Mesendoderm (in vitro differentiated cells): ENCODE measurements around the gene EIF4G1.

Source experiments
- DNase-seq: peaks from one replicate; pipeline ENCODE4 v3.0.0; 2013
- H2AK5ac ChIP-seq: 2 replicates; pipeline ENCODE4 v1.6.1; 2013; ENCODE audit warnings: low read length, inconsistent platforms
- H2BK120ac ChIP-seq: 2 replicates; pipeline ENCODE4 v1.6.1; 2013; ENCODE audit warnings: low read depth, mild to moderate bottlenecking, low read length, moderate library complexity, mixed read lengths
- H2BK15ac ChIP-seq: replicated peaks from 2 replicates; pipeline ENCODE4 v1.6.1; 2013; ENCODE audit warnings: low read depth, mild to moderate bottlenecking, moderate library complexity
- H2BK5ac ChIP-seq: 2 replicates; pipeline ENCODE4 v1.6.1; 2013; ENCODE audit warnings: low read length, inconsistent platforms
- H3K18ac ChIP-seq: 2 replicates; pipeline ENCODE4 v1.6.1; 2013; ENCODE audit warnings: mild to moderate bottlenecking, low read length, mixed read lengths
- H3K23ac ChIP-seq: one replicate; pipeline ENCODE4 v1.6.1; 2013; ENCODE audit warnings: low read length
- H3K27ac ChIP-seq: 2 replicates; pipeline ENCODE4 v1.5.1; 2013; ENCODE audit warnings: low read depth, mild to moderate bottlenecking, inconsistent platforms, low read length, moderate library complexity
- H3K27me3 ChIP-seq: 2 replicates; pipeline ENCODE4 v1.6.1; 2013; ENCODE audit warnings: low read length, control low read depth, mild to moderate bottlenecking, inconsistent platforms; ENCODE audit not compliant: insufficient read depth, poor library complexity
- H3K36me3 ChIP-seq: 2 replicates; pipeline ENCODE4 v1.6.1; 2013; ENCODE audit warnings: low read length, inconsistent platforms; ENCODE audit not compliant: control insufficient read depth, insufficient read depth
- H3K4ac ChIP-seq: one replicate; pipeline ENCODE4 v1.6.1; 2013; ENCODE audit warnings: low read depth, mild to moderate bottlenecking, low read length, moderate library complexity
- H3K4me1 ChIP-seq: 2 replicates; pipeline ENCODE4 v1.6.1; 2013; ENCODE audit warnings: low read depth, low read length, inconsistent platforms; ENCODE audit not compliant: control insufficient read depth
- H3K4me2 ChIP-seq: 2 replicates; pipeline ENCODE4 v1.6.1; 2013; ENCODE audit warnings: low read length
- H3K4me3 ChIP-seq: 2 replicates; pipeline ENCODE4 v1.5.1; 2013; ENCODE audit warnings: mild to moderate bottlenecking, low read length
- H3K56ac ChIP-seq: one replicate; pipeline ENCODE4 v1.6.1; 2013; ENCODE audit warnings: low read length
- H3K79me1 ChIP-seq: 2 replicates; pipeline ENCODE4 v1.6.1; 2013; ENCODE audit warnings: low read length, inconsistent platforms
- H3K79me2 ChIP-seq: 2 replicates; pipeline ENCODE4 v1.6.1; 2013; ENCODE audit warnings: mild to moderate bottlenecking, low read length; ENCODE audit not compliant: control insufficient read depth, insufficient read depth
- H3K9ac ChIP-seq: 2 replicates; pipeline ENCODE4 v1.6.1; 2013; ENCODE audit warnings: low read length, inconsistent platforms
- H4K5ac ChIP-seq: one replicate; pipeline ENCODE4 v1.6.1; 2013; ENCODE audit warnings: low read length
- H4K8ac ChIP-seq: one replicate; pipeline ENCODE4 v1.6.1; 2013; ENCODE audit warnings: low read depth, mild to moderate bottlenecking, control low read depth, low read length, moderate library complexity
- WGBS: extraction: QIAGEN DNeasy Blood & Tissue Kit; methylation state at CpG from one replicate; pipeline ENCODE4 v1.1.7; 2013; ENCODE audit warnings: low lambda C conversion rate, missing lambda C conversion rate; ENCODE audit not compliant: insufficient coverage; ENCODE audit errors: extremely low coverage; 5-methylcytosine and 5-hydroxymethylcytosine counted together

EIF4G1 gene

GRCh38 chr3:184372296-184372821 is 58.0 kb downstream of the EIF4G1 start:
- H3K79me1 ChIP-seq, result no peaks in the 10 kb centered on the region
- no peaks in the 10 kb centered on the region for H3K79me2 ChIP-seq
- no peak overlapping the region for H4K5ac ChIP-seq
- no peak overlapping the region for H3K9ac ChIP-seq
- H3K23ac ChIP-seq, result no peak overlapping the region
- H3K36me3 ChIP-seq, result peaks cover 5% of the 10 kb centered on the region
- H3K4me3 ChIP-seq, result no peak overlapping the region
- no CpG with 5 or more reads among the region's 8 CpGs for WGBS
- no peak overlapping the region for H3K4ac ChIP-seq
- no peak overlapping the region for H4K8ac ChIP-seq
- H2BK5ac ChIP-seq, result no peak overlapping the region
- H3K27me3 ChIP-seq, result no peaks in the 10 kb centered on the region
- H2AK5ac ChIP-seq, result no peak overlapping the region
- H2BK120ac ChIP-seq, result no peak overlapping the region
- H3K27ac ChIP-seq, result no peak overlapping the region
- H2BK15ac ChIP-seq, result no peak overlapping the region
- H3K18ac ChIP-seq, result no peak overlapping the region
- no peak for DNase-seq
- H3K4me2 ChIP-seq, result no peak overlapping the region
- peaks cover 3% of the 10 kb centered on the region for H3K4me1 ChIP-seq
- peak overlapping the region; percentile 34 for H3K56ac ChIP-seq

DNA sequence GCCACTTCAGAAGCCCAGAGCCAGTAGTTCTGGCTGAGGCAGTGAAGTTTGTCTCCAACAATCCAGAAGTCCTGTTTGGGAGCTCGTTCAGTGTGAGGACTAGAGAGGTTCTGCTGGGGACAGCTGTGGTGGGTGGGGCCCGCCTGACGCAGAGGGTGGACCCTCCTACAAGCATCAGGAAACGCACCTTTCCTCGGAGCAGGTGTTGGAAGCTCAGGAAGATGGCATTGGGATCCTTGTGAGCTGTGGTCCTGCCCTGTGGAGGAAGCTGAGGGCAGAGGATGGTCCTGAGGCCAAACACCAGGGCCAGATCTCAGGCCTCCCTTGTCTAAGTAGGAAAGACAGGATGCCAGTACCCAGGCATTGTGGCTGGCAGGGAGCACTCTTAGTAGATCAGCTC is 58.5 kb downstream of the EIF4G1 start:
- peaks cover 3% of the 10 kb centered on the region for H3K4me1 ChIP-seq
- no peak overlapping the region for H3K27ac ChIP-seq
- WGBS, result no CpG with 5 or more reads among the region's 5 CpGs
- H3K79me2 ChIP-seq, result no peaks in the 10 kb centered on the region
- H2AK5ac ChIP-seq, result no peak overlapping the region
- H4K8ac ChIP-seq, result no peak overlapping the region
- peaks cover 3% of the 10 kb centered on the region for H3K36me3 ChIP-seq
- no peaks in the 10 kb centered on the region for H3K79me1 ChIP-seq
- no peak overlapping the region for H3K18ac ChIP-seq
- H4K5ac ChIP-seq, result no peak overlapping the region
- H3K4ac ChIP-seq, result no peak overlapping the region
- H2BK15ac ChIP-seq, result no peak overlapping the region
- H3K56ac ChIP-seq, result no peak overlapping the region
- no peaks in the 10 kb centered on the region for H3K27me3 ChIP-seq
- no peak overlapping the region for H3K4me3 ChIP-seq
- DNase-seq, result no peak
- no peak overlapping the region for H3K9ac ChIP-seq
- no peak overlapping the region for H3K4me2 ChIP-seq
- H2BK5ac ChIP-seq, result no peak overlapping the region
- no peak overlapping the region for H2BK120ac ChIP-seq
- H3K23ac ChIP-seq, result no peak overlapping the region

GRCh38 chr3:184373422-184373821 is 59.0 kb downstream of the EIF4G1 start:
- Histone ChIP-seq H3K4ac (no peak overlapping the region), H4K5ac (no peak overlapping the region), H3K56ac (no peak overlapping the region), H3K79me2 (no peaks in the 10 kb centered on the region), H3K9ac (no peak overlapping the region), H2BK5ac (no peak overlapping the region), H3K27me3 (no peaks in the 10 kb centered on the region), H3K18ac (no peak overlapping the region), H3K23ac (no peak overlapping the region), H3K4me3 (no peak overlapping the region), H4K8ac (no peak overlapping the region), H3K79me1 (no peaks in the 10 kb centered on the region), H3K4me2 (no peak overlapping the region), H2AK5ac (no peak overlapping the region), H3K36me3 (no peaks in the 10 kb centered on the region), H3K4me1 (peaks cover 3% of the 10 kb centered on the region), H3K27ac (no peak overlapping the region), H2BK120ac (no peak overlapping the region), H2BK15ac (no peak overlapping the region)
- DNase-seq, result no peak
- no CpG with 5 or more reads among the region's 6 CpGs for WGBS

GRCh38 chr3:184375747-184376461 is 61.5 kb downstream of the EIF4G1 start:
- Histone ChIP-seq H3K79me2 (no peaks in the 10 kb centered on the region), H3K27ac (no peak overlapping the region), H3K4me2 (no peak overlapping the region), H4K8ac (no peak overlapping the region), H3K56ac (peak overlapping the region; percentile 5), H3K18ac (no peak overlapping the region), H2AK5ac (no peak overlapping the region), H3K23ac (no peak overlapping the region), H3K79me1 (no peaks in the 10 kb centered on the region), H4K5ac (no peak overlapping the region), H3K4me3 (no peak overlapping the region), H3K27me3 (peaks cover 4% of the 10 kb centered on the region), H3K36me3 (no peaks in the 10 kb centered on the region), H3K4ac (no peak overlapping the region), H3K4me1 (peaks cover 7% of the 10 kb centered on the region), H2BK15ac (no peak overlapping the region), H2BK120ac (no peak overlapping the region), H2BK5ac (no peak overlapping the region), H3K9ac (no peak overlapping the region)
- DNase-seq, result no peak
- WGBS, result no CpG with 5 or more reads among the region's 12 CpGs

GRCh38 chr3:184377374-184377773 is 63.0 kb downstream of the EIF4G1 start:
- DNase-seq, result no peak
- Histone ChIP-seq H3K4ac (no peak overlapping the region), H3K18ac (no peak overlapping the region), H3K4me2 (no peak overlapping the region), H3K27me3 (peaks cover 8% of the 10 kb centered on the region), H2BK15ac (no peak overlapping the region), H4K5ac (no peak overlapping the region), H3K4me3 (no peak overlapping the region), H3K36me3 (no peaks in the 10 kb centered on the region), H2BK5ac (no peak overlapping the region), H3K79me2 (no peaks in the 10 kb centered on the region), H3K23ac (no peak overlapping the region), H3K27ac (no peak overlapping the region), H3K79me1 (no peaks in the 10 kb centered on the region), H2AK5ac (no peak overlapping the region), H3K56ac (no peak overlapping the region), H2BK120ac (no peak overlapping the region), H4K8ac (no peak overlapping the region), H3K4me1 (peaks cover 7% of the 10 kb centered on the region), H3K9ac (peak overlapping the region; percentile 1)
- WGBS, result no CpG with 5 or more reads among the region's 5 CpGs
